HepG2 (cell line): Measurements from ENCODE around the gene JPH3. TPM values are rescaled to one million over a fixed set of nuclear protein-coding genes. Genes with fewer than 3 reads are reported as not detected.

Experiments used
- AHDC1 ChIP-seq: sonication (generic); formaldehyde crosslinking; IDR thresholded peaks from 2 replicates; pipeline ENCODE4 v1.5.1; 2020; ENCODE audit warnings: mild to moderate bottlenecking, missing genetic modification reagents, borderline replicate concordance
- E2F5 ChIP-seq: sonication (generic); formaldehyde crosslinking; conservative IDR thresholded peaks from 2 replicates; pipeline ENCODE4 v1.4.0; 2020; ENCODE audit warnings: missing genetic modification reagents
- EHMT2 ChIP-seq: fragments of 200-600 bp; sonication (generic); IDR thresholded peaks from 2 replicates; pipeline ENCODE4 v1.7.0; 2017; ENCODE audit warnings: antibody characterized with exemption, low read depth, low read length, borderline replicate concordance
- IRF9 ChIP-seq: sonication (generic); formaldehyde crosslinking; IDR thresholded peaks from 2 replicates; pipeline ENCODE4 v1.8.0; 2022; ENCODE audit warnings: missing genetic modification reagents, mild to moderate bottlenecking, borderline replicate concordance
- KDM5B ChIP-seq: sonication (generic); formaldehyde crosslinking; IDR thresholded peaks from 2 replicates; pipeline ENCODE4 v1.4.0; 2020; ENCODE audit warnings: missing genetic modification reagents, mild to moderate bottlenecking, borderline replicate concordance
- RAD51 ChIP-seq: fragments of 450-650 bp; IDR thresholded peaks from 2 replicates; pipeline ENCODE4 v1.6.1; 2016; ENCODE audit warnings: borderline replicate concordance
- STAT5B ChIP-seq: sonication (generic); formaldehyde crosslinking; IDR thresholded peaks from 2 replicates; pipeline ENCODE4 v1.4.0; 2020; ENCODE audit warnings: missing genetic modification reagents
- ZFP91 ChIP-seq: sonication (generic); formaldehyde crosslinking; IDR thresholded peaks from 2 replicates; pipeline ENCODE4 v1.9.0; 2022; ENCODE audit warnings: missing genetic modification reagents, mild to moderate bottlenecking, borderline replicate concordance
- ZKSCAN5 ChIP-seq: sonication (generic); formaldehyde crosslinking; IDR thresholded peaks from 2 replicates; pipeline ENCODE4 v1.5.1; 2020; ENCODE audit warnings: mild to moderate bottlenecking, missing genetic modification reagents
- ZNF124 ChIP-seq: sonication (generic); formaldehyde crosslinking; IDR thresholded peaks from 2 replicates; pipeline ENCODE4 v1.4.0; 2020; ENCODE audit warnings: missing genetic modification reagents
- ZNF225 ChIP-seq: sonication (generic); formaldehyde crosslinking; IDR thresholded peaks from 2 replicates; pipeline ENCODE4 v1.4.0; 2020; ENCODE audit warnings: mild to moderate bottlenecking, missing genetic modification reagents
- ZNF354B ChIP-seq: sonication (generic); formaldehyde crosslinking; IDR thresholded peaks from 2 replicates; pipeline ENCODE4 v1.8.0; 2022; ENCODE audit warnings: mild to moderate bottlenecking, missing genetic modification reagents
- ZNF710 ChIP-seq: sonication (generic); formaldehyde crosslinking; IDR thresholded peaks from 2 replicates; pipeline ENCODE4 v1.5.0; 2020; ENCODE audit warnings: mild to moderate bottlenecking, missing genetic modification reagents, borderline replicate concordance
- ZNF749 ChIP-seq: sonication (generic); formaldehyde crosslinking; IDR thresholded peaks from 2 replicates; pipeline ENCODE4 v1.8.0; 2022; ENCODE audit warnings: mild to moderate bottlenecking, missing genetic modification reagents, moderate library complexity, borderline replicate concordance
- ZNF800 ChIP-seq: sonication (generic); formaldehyde crosslinking; IDR thresholded peaks from 2 replicates; pipeline ENCODE4 v1.4.0; 2020; ENCODE audit warnings: missing genetic modification reagents
- ZSCAN22 ChIP-seq: sonication (generic); formaldehyde crosslinking; IDR thresholded peaks from 2 replicates; pipeline ENCODE4 v1.4.0; 2020; ENCODE audit warnings: mild to moderate bottlenecking, missing genetic modification reagents
- polyA plus RNA-seq, 8 experiments: library from polyadenylated mRNA; depleted of rRNA in 3 of 8; stranded (reverse) in 7 of 8; unstranded in 1 of 8; fragments of >200 nt; fragmentation: Illumina TruSeq in 4 of 8; extraction: Trizol in 4 of 8; gene quantifications; 2 replicates each; pipeline versions ENCODE4 v1.2.1 to v1.2.3, GENCODE V29; 2011 to 2016; ENCODE audit warnings: low read depth in 4 of 8, missing spikeins in 1 of 8, mixed read lengths in 1 of 8; ENCODE audit not compliant: insufficient read depth in 1 of 8
- total RNA-seq, 5 experiments: library from RNA; depleted of rRNA; stranded (reverse); fragments of >200 nt; fragmentation: Illumina TruSeq; extraction: Trizol; gene quantifications; 2 replicates each; pipeline ENCODE4 v1.2.3, GENCODE V29; 2016; ENCODE audit warnings: low read depth in 1 of 5

Gene JPH3
- total and polyA plus RNA-seq, 2 of the 13 experiments (the other 11 are each of a cell fraction or from before 2014, with no cell fraction given), result not detected

- TF ChIP-seq ZNF800 (no peak), ZFP91 (CRISPR knock-in tag) (peak; percentile 67; the same call in 1 of the 2 replicates), E2F5 (no peak), ZKSCAN5 (CRISPR knock-in tag) (no peak), ZNF749 (no peak), ZNF225 (CRISPR knock-in tag) (no peak), ZNF710 (CRISPR knock-in tag) (peak; percentile 38; the same call in 1 of the 2 replicates), IRF9 (no peak; the same call in 1 of the 2 replicates), AHDC1 (CRISPR knock-in tag) (no peak), EHMT2 (no peak), STAT5B (CRISPR knock-in tag) (no peak), ZNF354B (CRISPR knock-in tag) (no peak), ZSCAN22 (CRISPR knock-in tag) (no peak), ZNF124 (CRISPR knock-in tag) (no peak), RAD51 (no peak), KDM5B (CRISPR knock-in tag) (peak; percentile 69; the same call in 1 of the 2 replicates)
Observed at GRCh38 chr16:87635541-87636049, 33.3 kb downstream of the JPH3 start (continued).
